ENCODE results near the gene AP2A2.
A peak's percentile ranks its signal among the peaks of the same experiment; 100 is the strongest.

AP2A2 gene

GRCh38 chr11:976431-977160 lies 50.9 kb downstream of the AP2A2 start:
- DNase-seq: peak; percentile 32

GRCh38 chr11:977830-978720 lies 52.4 kb downstream of the AP2A2 start:
- no peak for DNase-seq

GRCh38 chr11:978781-979180 lies 53.1 kb downstream of the AP2A2 start:
- no peak for DNase-seq

GRCh38 chr11:980438-981357 lies 55.0 kb downstream of the AP2A2 start:
- no peak for DNase-seq

- DNase-seq: no peak
Observed at GRCh38 chr11:981764-982163, 56.1 kb downstream of the AP2A2 start.

- DNase-seq: no peak
Observed at GRCh38 chr11:984546-984945, 58.9 kb downstream of the AP2A2 start.

GRCh38 chr11:985406-985805 lies 59.7 kb downstream of the AP2A2 start:
- no peak for DNase-seq

- no peak for DNase-seq
Observed at GRCh38 chr11:985848-986247, 60.2 kb downstream of the AP2A2 start.

GRCh38 chr11:986270-986951 lies 60.7 kb downstream of the AP2A2 start:
- no peak for DNase-seq

GRCh38 chr11:986952-987305 lies 61.3 kb downstream of the AP2A2 start:
- no peak for DNase-seq

- DNase-seq: no peak
Observed at GRCh38 chr11:987671-988070, 62.0 kb downstream of the AP2A2 start.

GRCh38 chr11:990101-990500 lies 64.4 kb downstream of the AP2A2 start:
- DNase-seq: no peak

GRCh38 chr11:991034-991433 lies 65.4 kb downstream of the AP2A2 start:
- no peak for DNase-seq

GRCh38 chr11:991711-992307 lies 66.1 kb downstream of the AP2A2 start:
- DNase-seq: no peak

- no peak for DNase-seq
Observed at GRCh38 chr11:992577-992976, 66.9 kb downstream of the AP2A2 start.

- DNase-seq: no peak
Observed at GRCh38 chr11:993632-994167, 68.0 kb downstream of the AP2A2 start.

GRCh38 chr11:995044-995751 lies 69.5 kb downstream of the AP2A2 start:
- DNase-seq: no peak

- DNase-seq: no peak
Observed at GRCh38 chr11:995752-996420, 70.2 kb downstream of the AP2A2 start.

GRCh38 chr11:996681-997080 lies 71.0 kb downstream of the AP2A2 start:
- no peak for DNase-seq

- no peak for DNase-seq
Observed at GRCh38 chr11:997907-998306, 72.2 kb downstream of the AP2A2 start.

GRCh38 chr11:999009-999408 lies 73.3 kb downstream of the AP2A2 start:
- no peak for DNase-seq

All from stimulated activated CD8-positive, alpha-beta memory T cell treated with anti-CD3 and anti-CD28 coated beads, Interleukin-4, amount 100 ng/mL, for 48 hours (primary cell).